Measurements from ENCODE around the gene MEGF10.

DNA sequence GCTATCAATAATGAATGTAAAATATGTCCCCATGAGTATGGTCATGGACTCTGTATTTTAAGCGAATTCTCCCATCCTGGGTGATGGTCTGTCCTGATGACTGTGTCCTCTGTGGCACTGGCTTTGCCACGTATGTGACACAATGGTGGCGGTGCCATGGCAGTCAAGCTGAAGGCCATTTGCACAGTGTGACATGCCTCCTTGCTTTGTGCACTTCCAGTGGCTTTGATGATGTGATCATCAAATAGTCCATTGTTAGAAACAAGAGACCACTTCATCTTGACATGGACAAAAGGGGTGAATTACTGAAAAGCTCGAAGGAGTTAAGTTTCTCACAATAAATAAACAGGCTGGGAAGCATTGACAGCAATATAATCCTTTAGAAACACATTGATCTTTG is 195.9 kb downstream of the MEGF10 start:
- TF ChIP-seq, protein P1, sequence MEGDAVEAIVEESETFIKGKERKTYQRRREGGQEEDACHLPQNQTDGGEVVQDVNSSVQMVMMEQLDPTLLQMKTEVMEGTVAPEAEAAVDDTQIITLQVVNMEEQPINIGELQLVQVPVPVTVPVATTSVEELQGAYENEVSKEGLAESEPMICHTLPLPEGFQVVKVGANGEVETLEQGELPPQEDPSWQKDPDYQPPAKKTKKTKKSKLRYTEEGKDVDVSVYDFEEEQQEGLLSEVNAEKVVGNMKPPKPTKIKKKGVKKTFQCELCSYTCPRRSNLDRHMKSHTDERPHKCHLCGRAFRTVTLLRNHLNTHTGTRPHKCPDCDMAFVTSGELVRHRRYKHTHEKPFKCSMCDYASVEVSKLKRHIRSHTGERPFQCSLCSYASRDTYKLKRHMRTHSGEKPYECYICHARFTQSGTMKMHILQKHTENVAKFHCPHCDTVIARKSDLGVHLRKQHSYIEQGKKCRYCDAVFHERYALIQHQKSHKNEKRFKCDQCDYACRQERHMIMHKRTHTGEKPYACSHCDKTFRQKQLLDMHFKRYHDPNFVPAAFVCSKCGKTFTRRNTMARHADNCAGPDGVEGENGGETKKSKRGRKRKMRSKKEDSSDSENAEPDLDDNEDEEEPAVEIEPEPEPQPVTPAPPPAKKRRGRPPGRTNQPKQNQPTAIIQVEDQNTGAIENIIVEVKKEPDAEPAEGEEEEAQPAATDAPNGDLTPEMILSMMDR (IDR thresholded peaks at IDR 0.05; ENCODE audit: borderline replicate concordance, extremely low read depth, low read length, poor library complexity, severe bottlenecking): no peak
- no peak for TF ChIP-seq EZH2 (IDR thresholded peaks at IDR 0.05; ENCODE audit: borderline replicate concordance, low read depth, low read length, severe bottlenecking)
